Measurements from ENCODE around the gene PDE6B.

The PDE6B gene

GRCh38 chr4:708631-708933 lies 83.2 kb downstream of the PDE6B start:
- DNase-seq, result no peak

DNA sequence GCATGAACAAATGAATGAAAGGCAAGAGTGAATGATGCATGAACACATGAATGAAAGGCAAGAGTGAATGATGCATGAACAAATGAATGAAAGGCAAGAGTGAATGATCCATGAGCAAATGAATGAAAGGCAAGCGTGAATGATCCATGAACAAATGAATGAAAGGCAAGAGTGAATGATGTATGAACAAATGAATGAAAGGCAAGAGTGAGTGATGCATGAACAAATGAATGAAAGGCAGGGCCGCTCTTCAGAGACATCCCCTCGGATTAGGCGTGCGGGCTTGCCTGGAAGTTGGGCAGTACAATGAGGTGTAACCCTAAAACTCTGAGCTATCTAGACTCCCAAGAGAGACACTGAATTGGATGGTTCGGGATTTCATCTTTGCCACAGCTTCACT lies 84.0 kb downstream of the PDE6B start:
- no peak for DNase-seq

GRCh38 chr4:710116-710515 lies 84.7 kb downstream of the PDE6B start:
- DNase-seq, result no peak

DNA sequence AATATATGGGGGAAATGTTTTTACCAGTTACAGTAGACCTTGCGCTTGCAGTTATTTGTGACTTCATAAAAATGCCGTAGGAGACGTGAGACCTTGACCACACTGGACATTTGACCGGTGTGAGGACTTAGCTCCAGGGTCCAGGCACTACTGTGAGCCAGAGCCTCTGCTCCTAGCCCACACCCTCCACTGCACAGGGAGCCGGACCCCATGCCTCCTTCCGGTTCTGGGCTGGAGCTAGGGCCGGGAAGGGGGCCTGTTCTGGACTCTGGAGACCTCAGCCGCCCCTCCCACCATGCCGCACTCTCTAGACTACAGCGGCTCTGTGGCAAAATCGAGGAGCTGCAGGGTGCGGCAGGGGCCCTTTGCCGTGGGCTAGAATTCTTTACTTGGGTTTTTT lies 85.5 kb downstream of the PDE6B start:
- no peak for DNase-seq

DNA sequence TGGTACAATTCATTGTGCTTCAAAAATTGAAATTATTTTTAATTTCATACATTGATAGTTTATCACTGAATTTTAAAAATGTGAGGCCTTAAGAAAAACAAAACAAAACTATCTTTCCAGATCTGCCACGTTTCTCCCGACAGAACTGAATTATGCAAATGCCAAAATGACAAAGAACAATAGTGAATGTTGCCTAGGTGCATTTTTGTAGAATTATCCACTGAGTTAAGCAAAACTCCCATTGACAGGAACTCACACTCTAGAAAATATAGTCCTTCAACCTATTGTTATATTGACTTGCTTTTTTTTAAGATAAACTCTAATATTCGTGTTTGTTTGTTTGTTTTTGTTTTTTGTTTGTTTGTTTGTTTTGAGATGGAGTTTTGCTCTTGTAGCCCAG lies 86.7 kb downstream of the PDE6B start:
- no peak for DNase-seq

- DNase-seq, result no peak
Measured at GRCh38 chr4:712916-713632, 87.7 kb downstream of the PDE6B start.

DNA sequence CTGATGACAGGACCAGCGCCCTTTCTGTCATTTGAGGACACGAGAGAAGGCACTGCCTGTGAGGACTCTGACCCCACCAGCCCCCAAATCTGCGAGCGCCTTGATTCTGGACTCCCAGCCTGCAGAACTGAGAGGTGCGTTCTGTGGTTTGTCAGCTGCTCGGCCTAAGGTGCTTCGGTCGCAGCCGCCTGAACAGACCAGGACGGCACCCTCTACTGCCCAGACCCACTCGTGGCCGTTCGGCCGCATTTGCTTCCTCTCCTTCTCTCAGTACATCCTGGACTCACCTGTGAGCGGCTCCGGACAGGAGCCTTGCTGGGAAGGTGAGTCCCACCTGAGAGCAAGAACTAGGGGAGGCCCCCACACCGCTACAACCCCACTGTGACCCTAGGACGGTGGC lies 88.7 kb downstream of the PDE6B start:
- no peak for DNase-seq

GRCh38 chr4:717601-718320 lies 92.4 kb downstream of the PDE6B start:
- no peak for DNase-seq

DNA sequence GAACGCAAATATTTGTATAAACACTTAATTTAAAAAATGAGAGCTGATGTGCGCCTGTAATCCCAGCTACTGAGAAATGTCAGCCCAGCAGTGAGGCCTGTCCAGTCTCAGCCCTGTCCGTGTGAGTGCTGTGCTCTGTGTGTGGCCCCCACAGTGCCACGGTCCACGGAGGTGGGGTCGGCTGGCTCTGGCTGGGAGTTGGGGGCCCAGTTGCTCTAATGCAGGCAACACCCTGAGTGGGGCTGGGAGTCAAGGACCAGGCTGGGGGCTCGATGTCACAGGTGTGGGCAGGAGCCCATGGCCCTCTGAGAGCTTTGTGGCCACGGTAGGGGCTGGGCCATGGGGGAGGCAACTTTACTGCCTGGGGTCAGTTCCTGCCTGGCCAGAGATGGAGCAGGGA lies 93.1 kb downstream of the PDE6B start:
- no peak for DNase-seq
